BLaER1 treated with 17β-estradiol and CSF1 and Interleukin-3, amounts not matched to agents 10 nM and 100 nM (cell line): ENCODE results near the gene PTPRCAP.

ENCODE experiments used
- H3K27ac ChIP-seq, 11 experiments: shearing (Covaris generic); formaldehyde crosslinking; 2 replicates each; pipeline ENCODE4 v1.8.1; 2022
- H3K27me3 ChIP-seq, 11 experiments: shearing (Covaris generic); formaldehyde crosslinking; 2 replicates each; pipeline ENCODE4 v1.8.1; 2022
- H3K36me3 ChIP-seq, 11 experiments: shearing (Covaris generic); formaldehyde crosslinking; 2 replicates each; pipeline ENCODE4 v1.8.1; 2022
- H3K4me1 ChIP-seq, 10 experiments: shearing (Covaris generic); formaldehyde crosslinking; 2 replicates each; pipeline ENCODE4 v1.8.1; 2022
- H3K4me2 ChIP-seq, 11 experiments: shearing (Covaris generic); formaldehyde crosslinking; 2 replicates each; pipeline ENCODE4 v1.8.1; 2022
- H3K4me3 ChIP-seq, 10 experiments: shearing (Covaris generic); formaldehyde crosslinking; 2 replicates each; pipeline ENCODE4 v1.8.1; 2022
- H3K9ac ChIP-seq, 11 experiments: shearing (Covaris generic); formaldehyde crosslinking; 2 replicates each; pipeline ENCODE4 v1.8.1; 2022
- H3K9me3 ChIP-seq, 11 experiments: shearing (Covaris generic); formaldehyde crosslinking; replicated peaks in 1 of 11; 2 replicates each; pipeline ENCODE4 v1.8.1; 2022
- H4K20me1 ChIP-seq, 11 experiments: shearing (Covaris generic); formaldehyde crosslinking; 2 replicates each; pipeline ENCODE4 v1.8.1; 2022
- Cebpa-rat ChIP-seq, 11 experiments: shearing (Covaris generic); IDR thresholded peaks; 2 replicates each; pipeline ENCODE4 v1.8.1; 2022

PTPRCAP gene

GRCh38 chr11:67392183-67392715, 45.2 kb downstream of the PTPRCAP start:
- H3K36me3 ChIP-seq: peaks cover 23 to 43% (median 36%) of the 10 kb centered on the region in 11 experiments
- H3K27me3 ChIP-seq: no peaks in the 10 kb centered on the region
- no peak for TF ChIP-seq Cebpa-rat (IDR thresholded peaks at IDR 0.05)
- no peaks in the 10 kb centered on the region for H3K9me3 ChIP-seq
- H4K20me1 ChIP-seq: peaks cover 8 to 49% (median 34%) of the 10 kb centered on the region in 11 experiments; a peak in 21 of 22 replicates
- H3K4me3 ChIP-seq: peak overlapping the region; percentile 67 to 87 (median 76)
- peaks cover 38 to 61% (median 54%) of the 10 kb centered on the region in 10 experiments for H3K4me1 ChIP-seq
- H3K27ac ChIP-seq: peak overlapping the region in 10 of 11 experiments; percentile 73 to 90 (median 82); a peak in 20 of 22 replicates
- H3K9ac ChIP-seq: peak overlapping the region; percentile 81 to 91 (median 87)
- H3K4me2 ChIP-seq: peak overlapping the region; percentile 85 to 100 (median 99)

GRCh38 chr11:67391304-67392182, 45.9 kb downstream of the PTPRCAP start, which contains the start of gene RAD9A:
Gene RAD9A, plus strand, starts transcription at chr11:67391986. Its CDS starts 59 bp downstream, at chr11:67392045.
- peaks cover 37 to 59% (median 50%) of the 10 kb centered on the region in 10 experiments for H3K4me1 ChIP-seq
- no peak for TF ChIP-seq Cebpa-rat (IDR thresholded peaks at IDR 0.05)
- no peaks in the 10 kb centered on the region for H3K9me3 ChIP-seq
- H3K9ac ChIP-seq: peak within 1 kb of the TSS; percentile 81 to 91 (median 87)
- H3K27me3 ChIP-seq: no peaks in the 10 kb centered on the region; a peak in 1 of 22 replicates
- H3K4me3 ChIP-seq: peak within 1 kb of the TSS; percentile 67 to 87 (median 76)
- peaks cover 3 to 42% (median 27%) of the 10 kb centered on the region in 11 experiments; a peak in 21 of 22 replicates for H4K20me1 ChIP-seq
- peaks cover 17 to 36% (median 30%) of the 10 kb centered on the region in 11 experiments; a peak in 20 of 22 replicates for H3K36me3 ChIP-seq
- peak within 1 kb of the TSS; percentile 70 to 90 (median 80) for H3K27ac ChIP-seq
- H3K4me2 ChIP-seq: peak within 1 kb of the TSS; percentile 85 to 100 (median 99)

- peak overlapping the region; percentile 70 to 90 (median 80) for H3K27ac ChIP-seq
- TF ChIP-seq Cebpa-rat (IDR thresholded peaks at IDR 0.05): no peak
- peaks cover 30 to 53% (median 46%) of the 10 kb centered on the region in 10 experiments for H3K4me1 ChIP-seq
Observed at GRCh38 chr11:67390947-67391303, 46.6 kb downstream of the PTPRCAP start.

GRCh38 chr11:67389477-67389876, 48.0 kb downstream of the PTPRCAP start:
- Histone ChIP-seq H3K4me1 (peaks cover 28 to 51% (median 45%) of the 10 kb centered on the region in 10 experiments), H3K4me3 (no peak overlapping the region), H4K20me1 (peaks cover 0 to 24% (median 13%) of the 10 kb centered on the region in 11 experiments; a peak in 17 of 22 replicates), H3K9me3 (no peaks in the 10 kb centered on the region), H3K27me3 (no peaks in the 10 kb centered on the region; a peak in 1 of 22 replicates), H3K36me3 (peaks cover 0 to 15% (median 13%) of the 10 kb centered on the region in 11 experiments; a peak in 15 of 22 replicates), H3K4me2 (peak overlapping the region in 8 of 11 experiments; percentile 83 to 100 (median 96); a peak in 9 of 22 replicates), H3K9ac (peak overlapping the region in 4 of 11 experiments; percentile 15 to 91 (median 52); a peak in 3 of 22 replicates), H3K27ac (no peak overlapping the region)
- no peak for TF ChIP-seq Cebpa-rat (IDR thresholded peaks at IDR 0.05)

More at GRCh38 chr11:67390947-67391303, 46.6 kb downstream of the PTPRCAP start:
- Histone ChIP-seq H3K4me3 (peak overlapping the region; percentile 67 to 87 (median 76)), H3K4me2 (peak overlapping the region; percentile 83 to 100 (median 98)), H3K27me3 (no peaks in the 10 kb centered on the region; a peak in 1 of 22 replicates), H3K9ac (peak overlapping the region; percentile 81 to 91 (median 87)), H4K20me1 (peaks cover 0 to 36% (median 21%) of the 10 kb centered on the region in 11 experiments; a peak in 20 of 22 replicates), H3K36me3 (peaks cover 11 to 30% (median 25%) of the 10 kb centered on the region in 11 experiments; a peak in 20 of 22 replicates), H3K9me3 (no peaks in the 10 kb centered on the region)

- H3K27ac ChIP-seq: no peak overlapping the region
- H3K36me3 ChIP-seq: no peaks in the 10 kb centered on the region
- H3K4me3 ChIP-seq: no peak overlapping the region
- H3K4me1 ChIP-seq: peaks cover 23 to 38% (median 30%) of the 10 kb centered on the region in 10 experiments
- peak overlapping the region in 5 of 11 experiments; percentile 43 to 61 (median 48); a peak in 8 of 22 replicates for H3K4me2 ChIP-seq
- H4K20me1 ChIP-seq: peaks cover 0 to 9% (median 4%) of the 10 kb centered on the region in 11 experiments; a peak in 12 of 22 replicates
- TF ChIP-seq Cebpa-rat (IDR thresholded peaks at IDR 0.05): no peak
- H3K27me3 ChIP-seq: no peaks in the 10 kb centered on the region; a peak in 1 of 22 replicates
- H3K9ac ChIP-seq: peak overlapping the region in 4 of 11 experiments; percentile 17 to 37 (median 28); a peak in 2 of 22 replicates
- H3K9me3 ChIP-seq: no peaks in the 10 kb centered on the region
Observed at GRCh38 chr11:67387518-67387917, 50.0 kb downstream of the PTPRCAP start.

- Histone ChIP-seq H4K20me1 (peaks cover 0 to 6% (median 0%) of the 10 kb centered on the region in 11 experiments; a peak in 4 of 22 replicates), H3K9ac (peak overlapping the region in 5 of 11 experiments; percentile 10 to 37 (median 24); a peak in 4 of 22 replicates), H3K4me2 (peak overlapping the region in 5 of 11 experiments; percentile 43 to 61 (median 48); a peak in 10 of 22 replicates)
Observed at GRCh38 chr11:67387069-67387468, 50.4 kb downstream of the PTPRCAP start.

More at GRCh38 chr11:67387069-67387468, 50.4 kb downstream of the PTPRCAP start:
- TF ChIP-seq Cebpa-rat (IDR thresholded peaks at IDR 0.05): no peak
- no peak overlapping the region for H3K27ac ChIP-seq
- H3K4me3 ChIP-seq: no peak overlapping the region
- peaks cover 24 to 40% (median 31%) of the 10 kb centered on the region in 10 experiments for H3K4me1 ChIP-seq
- H3K27me3 ChIP-seq: no peaks in the 10 kb centered on the region; a peak in 1 of 22 replicates
- no peaks in the 10 kb centered on the region for H3K36me3 ChIP-seq
- no peaks in the 10 kb centered on the region for H3K9me3 ChIP-seq
